ENCODE data around the gene CRYBB1.
A peak's percentile ranks its signal among the peaks of the same experiment; 100 is the strongest.

Gene CRYBB1

GRCh38 chr22:26606611-26607010, 11.2 kb downstream of the CRYBB1 start:
- no peak for DNase-seq (ENCODE audit: low spot score)

- no peak for DNase-seq (ENCODE audit: low spot score)
Measured at GRCh38 chr22:26604368-26604767, 13.5 kb downstream of the CRYBB1 start.

GRCh38 chr22:26602127-26602526, 15.7 kb downstream of the CRYBB1 start:
- no peak for DNase-seq (ENCODE audit: low spot score)

DNA sequence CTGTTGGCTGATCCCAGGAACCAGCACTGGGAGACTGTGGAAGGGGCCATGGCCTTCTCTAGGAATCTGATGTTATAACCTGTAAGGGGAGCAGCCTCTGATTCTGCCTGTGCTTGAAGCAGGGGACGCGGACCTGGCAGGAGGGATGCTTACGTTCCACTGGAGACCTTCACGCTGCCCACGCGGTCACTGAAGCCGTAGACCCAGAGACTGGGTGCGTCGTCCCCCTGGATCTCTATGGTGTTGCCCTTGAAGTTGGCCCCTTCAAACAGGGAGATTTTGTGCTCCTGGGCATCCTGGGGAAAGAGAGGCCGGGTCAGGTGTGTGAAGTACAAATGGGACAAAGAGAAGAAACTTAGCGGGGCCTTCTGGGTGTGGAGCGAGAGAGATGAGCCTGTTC, 16.1 kb downstream of the CRYBB1 start:
- DNase-seq (ENCODE audit: low spot score) = no peak

DNA sequence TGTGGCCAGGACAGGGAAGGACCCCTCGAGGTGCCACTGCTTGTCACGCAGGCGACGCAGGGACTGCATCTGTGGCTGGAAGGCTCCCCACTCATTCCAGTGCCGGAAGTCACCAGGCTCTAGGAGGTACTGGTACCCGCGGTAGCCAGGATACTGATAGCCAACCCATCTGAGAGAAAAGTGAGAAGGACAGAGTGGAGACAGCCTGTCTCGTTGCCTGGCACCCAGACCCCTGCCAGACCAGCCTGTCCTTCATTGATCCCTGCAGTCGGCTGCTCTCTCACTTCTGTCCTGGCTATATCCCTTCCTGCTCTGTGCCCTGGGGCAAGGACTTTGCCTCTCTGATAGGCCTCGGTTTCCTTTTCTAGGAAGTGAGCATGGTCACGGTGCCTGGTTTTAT, 18.3 kb downstream of the CRYBB1 start:
- DNase-seq (ENCODE audit: low spot score) = no peak

- DNase-seq (ENCODE audit: low spot score) = no peak
Measured at GRCh38 chr22:26597480-26597879, 20.3 kb downstream of the CRYBB1 start.

DNA sequence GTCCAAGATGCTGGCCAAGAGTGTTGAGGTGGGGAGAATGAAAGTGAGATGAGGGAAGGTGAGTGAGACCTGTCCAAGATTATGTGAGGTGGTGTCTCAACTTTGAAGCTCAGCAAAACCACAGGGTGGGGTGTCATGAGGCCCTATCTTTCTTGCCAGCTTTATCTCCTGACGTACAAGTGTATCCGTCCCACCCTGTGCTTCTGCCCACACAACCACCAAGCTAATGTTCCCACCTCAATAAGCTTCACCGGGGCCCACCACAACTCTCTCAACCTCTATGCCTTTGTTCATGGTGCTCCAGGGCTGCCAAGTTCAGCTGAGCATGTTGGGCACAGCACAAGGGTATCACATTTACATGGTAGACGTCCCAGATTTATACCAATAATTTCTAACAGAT, 20.8 kb downstream of the CRYBB1 start:
- no peak for DNase-seq (ENCODE audit: low spot score)

- no peak for DNase-seq (ENCODE audit: low spot score)
Measured at GRCh38 chr22:26593763-26594162, 24.1 kb downstream of the CRYBB1 start.

GRCh38 chr22:26592421-26592891, 25.4 kb downstream of the CRYBB1 start:
- no peak for DNase-seq (ENCODE audit: low spot score)

DNA sequence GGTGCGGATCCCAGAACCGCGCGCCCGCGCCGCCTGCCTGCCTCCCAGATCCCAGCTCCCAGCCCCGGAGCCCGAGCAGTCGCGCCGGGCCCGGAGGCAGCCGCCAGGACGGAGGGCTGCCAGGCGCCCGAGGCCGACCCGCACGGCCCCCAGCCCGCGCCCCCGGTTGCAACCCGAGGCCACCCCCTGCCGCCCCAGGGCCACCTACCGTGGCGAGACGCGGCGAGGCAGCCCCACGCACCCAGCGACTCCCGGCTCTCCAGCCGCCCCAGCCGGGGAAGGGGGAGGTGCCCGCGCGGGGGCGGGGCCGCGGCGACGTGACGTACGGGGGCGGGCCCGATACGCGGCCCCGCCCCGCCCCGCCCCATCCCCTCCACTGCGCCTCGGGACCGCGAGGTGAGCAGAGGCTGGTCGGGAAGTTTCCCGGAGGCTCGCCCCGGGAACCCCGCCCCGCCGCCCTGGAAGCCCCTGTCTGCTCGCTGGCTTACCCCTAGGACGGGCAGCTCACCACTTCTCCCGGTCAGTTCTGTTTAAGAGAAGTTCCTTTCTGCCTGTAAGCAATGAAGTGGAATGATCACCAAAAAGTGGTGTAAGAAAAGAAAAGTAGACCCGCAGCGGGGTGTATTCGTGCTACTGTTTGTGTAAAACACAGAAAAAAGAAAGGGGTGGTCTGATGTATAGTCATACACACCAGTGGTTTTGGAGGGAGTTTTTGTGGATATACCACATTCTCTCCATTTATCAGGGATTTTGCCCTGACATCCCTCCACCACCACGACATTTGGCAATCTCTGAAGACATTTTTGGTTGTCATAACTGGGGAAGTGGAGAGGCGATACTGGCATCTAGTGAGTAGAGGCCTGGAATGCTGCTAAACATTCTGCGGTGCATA, 27.7 kb downstream of the CRYBB1 start, which contains the start of gene TPST2:
Gene TPST2, minus strand, starts transcription at position 288 of the 892 bp plus-strand sequence. CDS start 48,502 bp downstream, outside the sequence.
- DNase-seq (ENCODE audit: low spot score) = peak; percentile 94

- DNase-seq (ENCODE audit: low spot score) = no peak
Measured at GRCh38 chr22:26589367-26589844, 28.4 kb downstream of the CRYBB1 start.

DNA sequence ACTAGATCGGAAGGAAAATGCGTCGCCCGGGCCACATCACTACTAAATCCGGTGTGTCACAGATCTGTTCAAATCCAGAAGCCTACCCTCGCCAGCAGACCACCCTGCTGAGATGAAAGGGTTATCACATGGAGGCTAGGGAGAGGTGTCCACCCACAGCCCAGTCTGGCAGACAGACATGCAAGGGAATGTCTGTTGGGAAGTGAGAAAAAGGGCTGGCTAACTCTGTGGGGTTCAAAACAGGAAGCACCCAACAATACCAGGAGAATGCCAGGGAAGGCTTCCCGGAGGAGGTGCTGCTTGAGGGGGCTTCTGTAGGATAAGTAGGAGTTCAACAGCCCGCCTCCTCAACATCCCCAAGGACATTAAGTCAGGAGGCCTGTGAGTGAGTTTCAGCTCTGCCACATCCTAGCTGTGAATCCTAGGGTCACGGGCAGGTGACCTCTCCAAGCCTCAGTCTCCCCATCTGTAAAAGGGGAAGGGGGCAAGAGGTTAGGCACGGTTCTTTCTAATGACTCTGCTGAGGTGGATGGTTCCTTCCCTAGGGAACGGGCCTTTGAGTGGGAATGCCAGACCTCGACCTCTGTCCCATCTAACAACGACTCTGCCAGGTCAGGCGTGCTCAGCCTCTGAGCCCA, 29.0 kb downstream of the CRYBB1 start:
- no peak for DNase-seq (ENCODE audit: low spot score)

DNA sequence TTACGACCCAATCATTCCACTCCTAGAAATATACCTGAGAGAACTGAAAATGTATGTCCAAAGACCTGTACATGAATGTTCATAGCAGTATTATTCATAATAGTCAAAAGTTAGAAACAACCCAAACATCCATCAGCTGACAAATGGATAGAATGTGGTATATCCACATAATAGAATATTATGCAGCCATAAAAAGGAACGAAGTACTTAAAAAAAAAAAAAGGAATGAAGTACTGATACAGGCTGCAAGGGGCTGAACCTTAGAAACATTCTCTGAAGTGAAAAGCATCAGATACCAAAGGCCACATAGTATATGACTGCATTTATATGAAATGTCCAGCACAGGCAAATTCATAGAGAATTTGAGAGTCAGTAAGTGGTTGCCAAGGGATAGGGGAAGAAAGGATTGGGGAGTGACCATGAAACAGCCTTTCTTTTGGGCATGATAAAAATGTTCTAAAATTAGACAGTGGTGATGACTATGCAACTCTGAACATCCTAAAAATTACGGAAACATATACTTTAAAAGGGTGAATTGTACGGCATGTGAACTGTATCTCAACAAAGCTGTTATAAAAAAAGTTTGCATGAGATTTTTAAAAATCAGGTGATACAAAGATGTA, 29.7 kb downstream of the CRYBB1 start:
- no peak for DNase-seq (ENCODE audit: low spot score)

GRCh38 chr22:26586556-26587325, 31.1 kb downstream of the CRYBB1 start:
- no peak for DNase-seq (ENCODE audit: low spot score)

DNA sequence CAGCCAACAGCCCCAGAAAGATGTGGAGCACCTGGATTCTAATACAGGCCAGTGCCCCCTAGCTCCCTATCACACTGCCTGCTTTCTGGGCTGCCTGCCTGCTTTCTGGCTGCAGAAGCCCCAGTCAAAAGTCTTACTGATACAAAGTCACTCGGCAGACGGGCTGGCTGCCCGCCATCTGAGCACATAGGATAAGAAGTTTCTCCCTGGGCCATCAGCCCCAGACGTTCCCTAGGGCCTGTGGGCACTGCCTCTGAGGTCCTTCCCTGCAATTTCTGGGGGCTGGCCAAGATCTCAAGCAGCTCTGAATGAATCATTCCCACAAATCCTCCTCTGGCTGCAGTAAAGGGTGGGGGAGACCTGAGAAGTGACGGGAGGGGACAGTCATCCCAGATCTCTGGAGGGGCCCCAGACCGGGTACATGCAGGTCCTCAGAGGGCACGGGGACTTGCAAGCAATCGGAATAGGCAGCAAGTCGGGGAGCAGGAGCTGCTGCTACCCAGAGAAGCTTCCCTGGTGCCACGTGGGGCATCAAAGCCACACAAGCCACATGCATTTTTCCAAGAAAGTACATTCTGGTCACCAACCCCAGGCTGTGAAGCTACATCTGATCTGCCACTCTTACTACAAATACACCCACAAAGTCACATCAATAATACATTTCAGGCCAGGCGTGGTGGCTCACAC, 32.6 kb downstream of the CRYBB1 start:
- no peak for DNase-seq (ENCODE audit: low spot score)

DNA sequence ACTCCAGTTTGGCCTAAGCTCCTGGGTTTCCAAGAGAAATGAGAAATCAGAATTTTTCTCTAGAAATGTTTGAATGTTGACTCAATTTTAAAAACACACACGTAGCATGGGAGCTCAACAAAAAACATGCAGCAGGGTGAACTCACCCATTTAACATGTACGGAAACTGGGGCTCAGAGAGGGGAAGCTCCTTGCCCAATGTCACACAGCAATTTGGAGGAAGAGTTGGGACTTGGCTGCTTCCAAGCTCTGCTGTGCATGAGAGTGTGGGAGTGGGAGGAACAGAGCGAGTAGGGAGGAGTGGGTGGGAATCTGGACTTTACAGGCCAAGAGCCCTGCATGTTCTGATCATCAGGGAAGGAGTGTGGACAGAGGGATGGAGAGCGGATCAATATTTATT, 33.8 kb downstream of the CRYBB1 start:
- no peak for DNase-seq (ENCODE audit: low spot score)

- DNase-seq (ENCODE audit: low spot score) = no peak
Measured at GRCh38 chr22:26581633-26582168, 36.1 kb downstream of the CRYBB1 start.

DNA sequence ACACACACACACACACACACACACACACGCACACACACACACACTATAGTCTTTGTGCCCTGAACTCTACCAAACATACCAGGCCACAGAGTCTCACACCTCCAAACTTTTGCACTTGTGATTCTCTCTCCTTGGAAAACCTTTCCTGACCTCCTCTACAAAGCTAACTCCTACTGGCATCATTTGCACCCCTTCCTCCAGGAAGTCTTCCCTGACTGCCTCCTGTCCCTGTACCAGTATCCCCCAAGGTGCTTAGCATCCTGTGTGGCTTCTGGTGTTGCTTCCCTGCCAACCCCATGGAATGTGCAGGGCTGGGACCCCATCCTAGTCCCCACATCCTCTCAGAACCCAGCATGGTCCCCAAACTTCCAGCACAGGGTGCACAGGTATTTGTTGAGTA, 36.8 kb downstream of the CRYBB1 start:
- DNase-seq (ENCODE audit: low spot score) = no peak

DNA sequence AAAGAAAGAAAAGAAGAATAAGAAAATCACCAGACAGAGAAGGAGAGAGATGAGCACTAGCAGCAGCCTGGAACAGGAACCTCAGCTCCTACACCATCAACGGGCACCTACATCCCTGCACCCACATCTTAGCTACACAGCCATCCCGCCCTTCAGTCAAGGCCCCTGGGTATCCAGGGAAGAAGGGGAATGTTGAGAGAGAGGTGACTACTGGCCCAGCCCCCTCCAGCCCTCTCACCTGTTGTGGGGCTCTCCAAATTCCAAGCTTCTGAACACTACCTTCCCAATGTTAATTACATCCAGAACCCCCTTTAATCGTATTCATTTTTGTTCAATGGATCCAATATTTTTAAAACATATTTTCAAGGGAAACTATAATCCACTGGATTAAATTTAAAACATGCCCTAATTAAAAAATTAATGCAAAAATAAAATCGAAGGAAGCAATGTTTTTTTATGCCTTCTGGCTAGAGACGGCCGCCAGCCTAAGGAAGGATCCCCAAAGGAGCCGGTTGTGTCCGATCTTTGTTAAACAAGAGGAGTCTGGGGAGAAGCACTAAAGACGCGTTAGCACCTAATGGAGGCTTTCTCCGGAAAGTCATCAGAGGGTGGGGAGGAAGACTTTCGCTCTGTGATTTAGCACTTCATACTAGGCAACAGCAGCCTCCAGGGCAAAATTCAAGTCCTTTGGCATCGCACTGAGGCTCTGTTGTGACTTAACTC, 37.4 kb downstream of the CRYBB1 start:
- DNase-seq (ENCODE audit: low spot score) = no peak

GRCh38 chr22:26579331-26579886, 38.4 kb downstream of the CRYBB1 start:
- no peak for DNase-seq (ENCODE audit: low spot score)

Measured in iPS-NIHi11 (cell line).